GM18870 (cell line): ENCODE data around the gene SLC2A10.
A peak's percentile ranks its signal among the peaks of the same experiment; 100 is the strongest.

Experiments used
- ATAC-seq: cut with Tn5 transposase; IDR thresholded peaks from one replicate; pipeline ENCODE4 v1.9.1; 2021; ENCODE audit warnings: moderate library complexity; ENCODE audit not compliant: unreplicated experiment

Gene SLC2A10

GRCh38 chr20:46681032-46681854 lies 28.2 kb upstream of the SLC2A10 start:
- no peak for ATAC-seq

GRCh38 chr20:46682063-46682821 lies 27.2 kb upstream of the SLC2A10 start:
- no peak for ATAC-seq

DNA sequence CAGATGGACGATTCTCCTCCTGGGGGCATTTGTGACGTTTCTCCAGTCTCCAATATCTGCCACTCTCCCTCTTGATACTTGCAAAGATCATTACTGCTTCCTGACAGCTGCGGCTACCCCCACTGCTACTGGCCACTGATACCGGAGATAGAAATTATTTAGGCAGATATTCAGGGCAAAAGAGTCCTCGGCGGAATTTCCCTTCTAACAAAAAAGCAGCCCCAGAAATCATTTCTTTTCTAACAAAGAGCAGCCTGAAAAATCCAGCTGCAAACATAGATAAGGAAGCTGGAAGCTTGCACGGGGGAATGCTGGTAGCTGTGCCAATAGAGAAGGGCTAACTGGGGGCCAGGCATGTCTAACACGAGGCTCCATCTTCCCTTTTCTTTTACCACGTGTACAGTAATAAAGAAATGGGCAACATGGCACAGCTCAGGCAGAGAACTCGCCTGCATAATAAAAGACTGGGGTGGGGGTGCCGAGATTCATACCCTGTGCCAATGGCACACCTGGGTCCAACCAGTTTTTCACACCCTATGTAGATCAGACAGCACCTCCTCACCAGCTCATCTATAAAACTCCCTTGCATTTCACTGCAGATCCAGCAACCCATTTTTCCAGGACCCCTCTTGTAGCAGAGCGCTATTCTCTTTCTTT lies 26.3 kb upstream of the SLC2A10 start:
- no peak for ATAC-seq

- no peak for ATAC-seq
These were observed 25.8 kb upstream of the SLC2A10 start for GRCh38 chr20:46683668-46683938.

GRCh38 chr20:46683939-46684750 lies 25.3 kb upstream of the SLC2A10 start:
- ATAC-seq: no peak

DNA sequence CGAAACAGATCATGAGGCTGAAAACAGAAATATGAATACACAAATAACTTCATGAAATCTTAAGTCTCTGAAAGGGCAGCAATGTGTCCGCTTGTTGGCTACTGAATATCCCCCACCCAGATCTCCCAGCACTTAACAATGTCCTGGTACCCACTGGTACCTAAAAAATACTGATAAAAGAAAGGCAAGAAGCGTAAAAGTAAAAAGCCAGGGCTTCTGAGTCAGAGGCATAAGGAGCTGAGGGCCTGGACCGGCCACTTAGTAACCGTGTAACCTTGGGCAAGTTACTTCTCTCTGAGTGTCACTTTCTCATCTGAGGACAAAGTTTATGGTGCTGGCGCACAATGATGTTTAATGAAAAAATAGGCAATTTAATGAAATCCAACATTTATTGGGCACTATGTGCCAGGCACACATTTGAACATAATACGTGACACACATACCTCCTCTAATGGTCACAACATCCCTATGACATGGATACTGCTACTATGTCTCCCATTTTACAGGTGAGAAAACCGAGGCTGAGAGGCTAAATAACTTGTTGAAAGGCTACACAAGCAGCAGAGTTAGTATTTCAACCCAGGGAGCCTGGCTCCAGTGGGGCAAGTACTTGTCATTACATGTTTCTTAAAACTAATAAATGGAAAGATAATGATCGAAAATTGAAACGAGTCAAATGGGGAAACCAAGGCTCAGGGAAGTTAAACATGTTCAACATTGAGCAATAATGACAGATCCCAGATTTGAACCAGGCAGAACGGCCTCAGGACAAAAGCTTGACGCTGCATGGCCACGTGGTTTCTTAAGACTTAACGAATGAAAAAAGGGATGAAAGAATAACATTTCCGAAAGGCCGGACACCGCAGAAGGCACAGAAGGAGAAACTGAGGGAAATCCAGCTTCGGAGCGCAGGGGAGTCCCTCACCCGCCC lies 21.0 kb upstream of the SLC2A10 start:
- no peak for ATAC-seq

DNA sequence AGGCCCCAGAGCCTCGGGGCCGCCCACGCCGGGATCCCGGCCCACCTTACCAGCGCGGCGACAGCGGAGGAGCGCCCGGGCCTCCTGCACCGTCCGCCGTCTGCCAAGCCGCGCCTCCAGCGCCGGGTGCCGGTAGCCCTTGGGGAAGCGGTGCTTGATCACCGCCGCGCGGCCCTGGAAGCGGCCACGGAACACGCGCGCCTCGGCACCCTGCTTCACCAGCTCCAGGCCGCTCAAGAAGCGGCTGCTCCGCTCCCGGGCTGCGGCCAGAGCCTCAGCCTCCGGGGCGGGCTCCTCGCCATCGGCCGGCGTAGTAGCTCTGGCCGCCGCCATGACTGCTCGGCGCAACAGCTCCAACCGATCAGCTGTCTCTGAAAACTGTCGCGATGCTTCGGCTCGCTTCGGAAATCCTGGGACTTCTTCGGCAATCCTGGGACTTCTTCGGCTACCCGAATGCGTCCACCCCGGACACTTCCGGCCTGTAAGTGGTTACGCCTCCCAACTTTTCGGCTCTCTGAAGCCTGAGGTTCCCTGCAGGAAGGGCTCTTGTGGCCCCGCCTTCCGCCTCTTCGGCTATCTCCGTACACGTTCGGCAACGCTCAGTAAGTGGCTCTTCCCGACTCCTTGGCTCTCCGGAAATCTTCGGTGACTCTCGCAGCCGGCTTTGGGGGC lies 20.2 kb upstream of the SLC2A10 start, which contains the start of gene TP53RK:
TSS of gene TP53RK (minus strand) at position 363 of the 672 bp plus-strand sequence. CDS start at position 333, 30 bp downstream.
- peak; percentile 89 for ATAC-seq

GRCh38 chr20:46689754-46690085 lies 19.7 kb upstream of the SLC2A10 start:
- ATAC-seq: no peak

GRCh38 chr20:46690219-46691106 lies 19.0 kb upstream of the SLC2A10 start:
- ATAC-seq: no peak

GRCh38 chr20:46691196-46691595 lies 18.3 kb upstream of the SLC2A10 start:
- no peak for ATAC-seq

GRCh38 chr20:46694484-46694883 lies 15.0 kb upstream of the SLC2A10 start:
- no peak for ATAC-seq

DNA sequence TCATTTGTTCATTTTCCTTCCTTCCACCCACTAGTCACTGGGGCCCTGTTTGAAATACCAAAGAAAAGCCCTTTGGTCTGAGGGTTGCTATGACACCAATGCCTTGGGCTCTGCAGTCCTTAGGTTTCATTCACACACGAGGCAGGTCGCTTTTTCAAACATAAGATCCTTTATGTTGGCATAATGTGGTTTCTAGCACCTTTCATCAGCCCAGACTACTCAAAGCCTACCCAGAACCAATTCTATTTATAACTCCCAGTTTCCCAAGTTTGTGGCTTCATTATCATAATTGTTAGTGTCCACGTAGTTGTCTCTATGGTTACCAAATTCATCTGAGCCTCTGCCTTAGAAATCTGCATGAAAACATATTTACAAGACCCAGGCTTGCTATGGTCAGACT lies 13.6 kb upstream of the SLC2A10 start:
- ATAC-seq: no peak

DNA sequence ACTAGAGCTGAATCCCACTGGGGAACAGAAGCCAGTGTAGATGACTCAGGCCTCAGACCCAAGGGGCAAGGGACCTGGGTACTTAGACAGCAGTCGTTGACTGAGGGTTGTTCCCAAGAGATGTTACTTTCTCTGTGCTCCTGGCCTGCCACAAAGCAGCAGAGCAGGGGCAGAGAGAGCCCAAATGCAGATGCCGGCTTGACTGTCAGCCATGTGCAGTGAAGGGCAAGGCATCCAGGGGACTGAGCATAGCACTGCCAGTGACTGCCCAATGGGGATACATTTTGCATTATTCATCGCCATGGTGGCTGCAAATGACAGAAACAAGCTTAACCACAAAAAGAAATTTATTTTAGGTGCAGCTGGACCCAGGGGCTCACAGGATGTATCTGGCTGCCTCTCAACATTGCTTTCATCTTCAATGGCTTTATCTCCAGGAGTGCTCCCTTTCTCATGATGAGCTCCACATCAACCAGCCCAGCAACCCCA lies 12.6 kb upstream of the SLC2A10 start:
- ATAC-seq: no peak

- no peak for ATAC-seq
These were observed 10.7 kb upstream of the SLC2A10 start for GRCh38 chr20:46698788-46699187.

GRCh38 chr20:46699651-46700359 lies 9.6 kb upstream of the SLC2A10 start:
- ATAC-seq: no peak

DNA sequence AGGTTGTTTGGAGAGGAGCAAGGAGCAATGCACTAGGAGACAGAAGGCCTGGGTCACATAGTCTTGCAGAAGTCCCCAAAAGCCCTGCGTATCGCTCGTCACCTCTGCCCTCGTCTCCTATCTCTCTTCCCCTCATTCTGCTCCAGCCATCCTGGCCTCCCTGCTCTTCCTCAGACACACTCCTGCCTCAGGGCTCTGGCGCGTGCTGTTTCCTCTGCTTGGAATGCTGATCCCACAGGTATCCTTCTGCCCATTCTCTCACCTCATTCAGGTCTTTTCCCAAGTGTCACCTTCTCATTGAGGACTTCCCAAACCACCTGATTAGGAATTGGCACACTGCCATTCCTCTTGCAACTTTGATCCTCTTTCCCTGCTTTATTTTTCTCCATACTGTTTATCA lies 9.0 kb upstream of the SLC2A10 start:
- no peak for ATAC-seq

DNA sequence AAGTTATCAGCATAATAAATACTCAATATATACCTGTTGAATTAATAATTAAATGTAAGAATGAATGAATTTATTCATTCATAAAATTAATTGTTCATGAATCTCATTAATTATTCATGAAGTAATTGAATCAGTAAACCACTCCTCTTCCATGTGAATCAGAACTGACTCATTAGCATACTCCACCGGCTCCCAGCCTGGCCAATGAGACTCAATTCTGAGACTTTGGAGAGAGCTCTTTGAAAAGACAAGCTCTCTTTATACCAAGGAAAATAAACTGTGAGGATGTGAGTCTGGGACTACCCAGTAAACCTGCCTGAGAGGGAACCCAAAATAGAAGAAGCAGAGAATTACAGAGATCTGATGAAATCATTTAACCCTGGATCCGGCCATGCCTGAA lies 8.4 kb upstream of the SLC2A10 start:
- ATAC-seq: no peak

- no peak for ATAC-seq
These were observed 7.9 kb upstream of the SLC2A10 start for GRCh38 chr20:46701556-46701955.
